ENCODE measurements around the gene NR2F2.

Gene NR2F2

DNA sequence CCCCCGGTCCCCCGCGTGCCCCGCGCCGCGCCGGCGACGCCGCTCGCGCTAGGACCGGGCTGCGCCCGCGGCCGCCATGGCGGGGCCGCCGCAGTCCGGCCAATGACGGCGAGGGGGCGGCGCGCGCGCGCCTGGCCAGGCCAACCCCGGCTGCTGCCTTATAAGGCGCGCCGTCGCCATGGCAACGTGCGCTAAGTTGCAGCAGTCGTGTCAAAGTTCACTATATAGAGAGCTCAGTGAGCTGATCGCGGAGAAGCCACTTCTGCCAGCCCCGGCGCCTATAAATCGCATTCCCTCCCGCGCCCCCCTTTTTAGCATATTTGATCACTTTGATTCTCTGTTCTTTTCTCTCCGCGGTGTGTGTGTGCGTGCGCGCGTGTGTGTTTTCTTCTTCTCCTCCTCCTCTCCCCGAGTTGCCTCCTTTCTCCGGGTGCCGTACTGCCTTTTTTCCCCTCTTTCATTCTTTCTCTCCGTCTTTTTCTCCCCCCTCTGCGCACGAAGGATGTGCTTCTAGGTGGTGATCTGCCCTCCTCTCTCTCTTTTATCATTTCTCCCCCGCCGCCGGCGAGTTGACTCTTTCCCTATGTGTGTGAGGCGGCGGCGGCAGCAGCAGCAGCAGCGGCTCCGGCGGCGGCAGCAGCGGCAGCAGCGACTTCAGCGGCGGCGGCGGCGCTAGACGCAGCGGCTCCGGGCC is at the start of gene NR2F2:
Gene NR2F2 (plus strand): TSS at position 251 of the 694 bp plus-strand sequence. CDS start 1,406 bp downstream, outside the sequence.
- peak in 2 of 3 experiments; percentile 19 to 44 for DNase-seq (ENCODE audit: low read depth in 3 of 3)

DNA sequence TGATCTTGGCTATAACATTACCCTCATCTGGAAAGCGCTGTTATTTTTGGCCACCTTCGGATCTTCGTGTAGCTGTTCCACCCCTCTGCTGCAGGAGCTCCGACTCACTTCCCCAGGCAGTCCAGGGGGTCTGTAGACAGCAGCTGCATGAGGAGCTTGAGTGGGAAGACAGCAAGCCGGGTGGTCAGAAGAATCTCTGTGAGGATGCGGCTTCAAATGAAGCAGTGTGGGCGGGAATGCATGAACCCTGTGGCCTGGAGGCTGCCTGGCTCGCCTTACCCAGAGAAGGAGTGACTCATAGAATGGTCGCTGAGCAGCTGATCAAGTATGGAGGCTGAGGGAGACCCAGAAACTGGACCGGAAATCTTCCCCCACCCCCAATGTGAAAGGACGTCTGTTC is 45.2 kb upstream of the NR2F2 start:
- DNase-seq (ENCODE audit: low read depth in 3 of 3): no peak

DNA sequence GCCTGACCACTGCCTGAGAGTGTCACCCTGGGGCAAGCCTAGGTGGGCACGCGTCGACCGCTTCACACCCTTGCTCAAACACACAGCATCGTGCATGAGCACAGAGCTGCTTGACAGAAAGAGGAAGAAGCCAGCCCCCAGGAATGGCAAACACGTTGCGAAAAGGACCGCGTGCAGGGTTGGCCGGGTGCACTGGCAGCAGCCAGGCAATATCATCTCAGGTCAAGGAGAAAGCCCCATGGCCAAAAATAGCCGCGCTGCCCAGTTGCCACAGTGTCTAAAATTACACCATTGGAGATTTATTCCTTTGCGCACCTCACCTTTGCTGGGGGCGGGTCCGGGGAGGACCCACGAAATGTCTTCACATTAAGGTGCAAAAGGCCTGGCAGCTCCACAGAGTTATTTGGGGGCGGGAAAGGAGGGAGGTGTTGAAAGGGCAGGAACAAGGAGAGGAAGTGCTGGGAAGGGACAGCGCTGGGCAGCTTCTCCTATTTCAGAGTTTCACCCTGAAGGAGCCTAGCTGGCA is 44.7 kb upstream of the NR2F2 start:
- no peak for DNase-seq (ENCODE audit: low read depth in 3 of 3)

DNA sequence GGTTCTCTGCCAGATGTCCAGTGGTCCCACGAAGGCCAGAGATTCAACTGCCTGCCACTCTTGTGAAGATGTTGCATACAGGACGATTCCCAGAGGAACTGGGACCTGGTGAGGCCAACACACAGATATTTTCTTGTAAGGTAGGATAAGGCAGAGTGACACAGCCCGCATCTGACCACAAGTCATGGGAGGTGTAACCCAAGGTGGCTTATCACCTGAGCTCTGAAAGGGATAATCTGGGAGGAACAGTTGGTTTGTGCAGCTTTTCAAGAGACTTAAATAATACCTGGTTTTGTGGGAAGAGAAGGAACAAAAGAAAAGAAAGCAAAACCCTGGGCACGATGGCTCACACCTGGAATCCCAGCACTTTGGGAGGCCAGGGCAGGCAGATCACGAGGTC is 39.8 kb upstream of the NR2F2 start:
- no peak for DNase-seq (ENCODE audit: low read depth in 3 of 3)

DNA sequence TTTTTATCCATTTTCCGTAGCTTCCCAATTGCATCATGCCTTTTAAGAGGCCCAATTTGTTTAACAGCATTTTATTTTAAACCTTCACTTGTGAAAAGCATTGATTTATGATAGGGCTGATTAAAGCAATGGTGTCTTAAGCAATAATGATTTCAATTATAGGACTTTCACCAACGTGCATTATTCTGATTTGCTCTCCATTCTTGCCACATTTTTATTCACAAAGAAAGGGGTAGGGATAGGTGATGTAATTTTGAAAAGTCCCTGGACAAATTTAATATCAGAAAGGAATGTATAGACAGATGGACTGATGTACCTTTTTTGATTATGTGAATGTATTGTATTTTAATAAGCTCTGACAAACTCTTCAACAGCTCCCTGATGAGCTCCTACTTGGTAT is 37.9 kb upstream of the NR2F2 start:
- DNase-seq (ENCODE audit: low read depth in 3 of 3): no peak

DNA sequence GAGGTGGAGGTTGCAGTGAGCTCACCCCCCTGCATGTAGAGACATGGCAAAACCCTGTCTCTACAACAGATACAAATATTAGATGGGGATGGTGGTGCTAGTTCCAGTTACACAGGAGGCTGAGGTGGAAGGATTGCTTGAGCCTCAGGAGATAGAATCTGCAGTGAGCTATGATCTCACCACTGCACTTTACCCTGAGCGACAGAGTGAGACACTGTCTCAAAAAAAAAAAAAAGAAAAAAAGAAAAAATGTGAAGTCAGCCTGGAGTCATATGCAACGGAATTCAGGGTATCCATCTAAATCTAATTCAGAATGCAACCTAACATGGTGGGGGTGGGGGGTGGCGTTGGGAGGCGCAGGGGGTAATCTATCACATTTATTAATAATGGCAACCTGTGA is 37.1 kb upstream of the NR2F2 start:
- DNase-seq (ENCODE audit: low read depth in 3 of 3): no peak

DNA sequence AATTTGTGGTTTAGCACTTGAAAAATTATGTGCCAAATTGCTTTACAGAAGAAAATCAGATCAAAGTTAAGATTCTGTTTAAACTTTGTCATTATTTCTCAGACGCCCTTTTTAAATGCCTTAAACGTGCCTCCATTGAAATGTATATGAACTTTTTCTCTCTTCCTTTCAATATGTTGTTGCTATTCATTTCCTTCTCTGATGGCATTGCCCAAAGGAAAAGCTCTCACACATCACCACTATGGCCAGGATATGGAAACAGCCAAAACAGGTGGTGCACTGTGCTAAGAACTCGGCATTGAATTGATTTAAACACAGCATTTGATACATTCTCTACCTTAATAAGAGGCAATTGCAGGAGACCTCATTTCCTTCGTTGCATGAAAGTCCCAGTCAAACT is 35.7 kb upstream of the NR2F2 start:
- DNase-seq (ENCODE audit: low read depth in 3 of 3): no peak

DNA sequence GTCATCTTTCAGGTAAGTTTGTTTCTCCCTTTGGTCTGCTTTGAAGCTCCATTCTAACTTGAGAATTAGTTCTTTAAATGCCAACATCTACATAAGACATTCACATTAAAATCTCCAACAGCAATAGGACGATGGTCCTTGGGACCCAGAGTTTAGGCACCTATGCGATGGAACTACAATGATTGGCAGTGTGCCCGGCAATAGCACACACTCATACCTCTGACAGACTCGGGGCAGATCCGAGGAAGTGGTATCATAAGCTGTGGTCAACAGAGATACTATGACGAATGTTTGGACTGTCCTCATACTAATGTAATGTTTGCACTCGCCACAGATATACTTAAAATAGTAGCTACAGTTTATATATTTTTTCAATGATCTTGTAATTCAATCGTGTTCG is 34.2 kb upstream of the NR2F2 start:
- no peak for DNase-seq (ENCODE audit: low read depth in 3 of 3)

DNA sequence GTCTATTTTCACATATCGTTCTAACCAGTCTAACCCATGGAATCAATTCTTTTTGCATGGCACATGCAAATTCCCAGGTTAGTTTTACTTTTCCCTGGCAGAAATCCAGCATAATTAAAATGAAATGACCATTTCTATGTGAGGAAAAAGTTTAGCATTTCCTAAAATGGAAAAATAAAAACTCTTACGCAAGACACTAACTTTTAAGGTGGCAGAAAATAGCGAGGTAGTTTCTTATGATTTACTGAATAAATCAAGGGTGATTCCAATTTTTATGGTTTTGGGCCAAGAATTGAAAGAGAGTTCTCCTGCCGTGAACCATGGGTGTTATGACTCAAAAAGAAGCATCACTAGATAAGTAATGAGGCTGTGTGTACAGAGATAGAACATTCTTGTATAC is 32.7 kb upstream of the NR2F2 start:
- DNase-seq (ENCODE audit: low read depth in 3 of 3): no peak

DNA sequence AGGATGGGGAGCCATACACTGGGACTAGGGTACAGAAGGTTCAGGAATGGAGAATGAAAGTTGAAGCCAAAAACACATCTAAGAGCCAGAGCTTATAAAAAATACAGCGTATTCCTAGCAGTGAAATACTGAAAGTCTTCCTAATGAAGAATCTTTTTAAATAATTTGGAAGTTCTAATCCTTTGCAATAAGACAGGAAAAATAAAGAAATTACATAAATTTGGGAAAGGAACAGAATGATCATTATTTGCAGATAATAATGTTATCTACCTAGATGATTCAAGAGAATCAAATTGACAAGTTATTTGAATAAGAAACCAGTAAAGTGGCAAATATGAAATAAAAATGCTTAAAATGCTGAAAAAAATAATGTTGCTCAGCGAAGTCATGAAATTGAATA is 32.3 kb upstream of the NR2F2 start:
- no peak for DNase-seq (ENCODE audit: low read depth in 3 of 3)

DNA sequence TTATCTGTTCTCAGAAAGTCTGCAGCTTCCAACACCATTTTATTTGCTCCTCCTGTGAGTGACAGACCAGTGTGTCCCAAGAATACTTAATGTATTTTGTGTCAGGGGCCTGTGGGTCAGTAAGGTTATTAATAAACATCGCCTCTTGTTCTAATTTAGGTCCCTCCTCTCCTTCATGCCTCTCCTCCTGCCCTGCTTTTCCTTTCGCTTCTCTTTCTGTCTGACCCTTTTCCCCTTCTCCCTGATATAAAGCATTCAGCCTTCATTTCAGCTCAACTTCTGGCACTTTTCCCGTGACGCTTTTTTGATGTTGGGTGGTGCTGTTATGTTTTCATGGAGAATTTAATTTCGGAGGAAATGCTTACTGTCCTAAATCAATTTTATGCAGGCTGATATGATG is 29.7 kb upstream of the NR2F2 start:
- DNase-seq (ENCODE audit: low read depth in 3 of 3): no peak

DNA sequence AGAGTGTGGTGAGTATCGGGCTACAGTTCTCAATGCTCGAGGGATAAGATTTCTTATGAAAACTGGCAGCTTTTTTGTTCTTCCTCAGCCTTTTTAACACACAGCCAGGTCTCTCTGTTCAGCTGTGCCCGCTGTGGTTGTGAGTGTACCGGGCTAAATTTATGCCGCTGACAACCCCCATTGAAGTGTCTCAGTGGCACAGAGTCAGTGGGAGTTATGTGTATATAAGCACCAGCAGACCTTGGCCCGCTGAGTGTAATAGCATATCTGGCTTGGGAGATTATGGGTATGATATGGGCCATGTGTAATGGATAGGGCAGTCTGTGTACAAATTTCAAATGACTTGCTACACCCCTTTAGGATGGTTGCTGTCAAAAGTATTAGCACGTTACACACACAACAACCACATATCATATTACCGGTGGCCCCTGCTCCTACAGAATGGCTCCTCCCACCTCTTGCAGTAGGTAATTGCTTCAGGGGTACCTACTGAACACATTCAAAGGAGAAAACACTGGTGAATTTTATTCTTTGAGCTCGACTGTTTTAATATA is 26.9 kb upstream of the NR2F2 start:
- no peak for DNase-seq (ENCODE audit: low read depth in 3 of 3)

DNA sequence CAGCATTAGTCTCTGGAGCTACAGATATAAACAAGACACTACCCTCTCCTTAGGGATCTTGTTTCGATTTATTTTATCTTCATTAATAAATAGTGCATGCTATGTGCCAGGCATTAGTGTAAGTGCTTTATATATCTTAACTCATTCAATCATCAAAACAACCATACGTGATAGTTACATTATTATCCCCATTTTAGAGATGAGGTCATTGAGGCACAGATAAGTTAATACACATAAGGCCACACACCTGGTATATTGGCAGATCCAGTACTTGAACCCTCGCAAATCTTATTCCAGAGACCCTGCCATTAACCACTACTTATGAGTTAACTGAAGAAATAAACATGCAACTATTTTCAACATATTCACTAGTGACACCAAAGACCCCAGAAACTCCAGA is 25.7 kb upstream of the NR2F2 start:
- no peak for DNase-seq (ENCODE audit: low read depth in 3 of 3)

DNA sequence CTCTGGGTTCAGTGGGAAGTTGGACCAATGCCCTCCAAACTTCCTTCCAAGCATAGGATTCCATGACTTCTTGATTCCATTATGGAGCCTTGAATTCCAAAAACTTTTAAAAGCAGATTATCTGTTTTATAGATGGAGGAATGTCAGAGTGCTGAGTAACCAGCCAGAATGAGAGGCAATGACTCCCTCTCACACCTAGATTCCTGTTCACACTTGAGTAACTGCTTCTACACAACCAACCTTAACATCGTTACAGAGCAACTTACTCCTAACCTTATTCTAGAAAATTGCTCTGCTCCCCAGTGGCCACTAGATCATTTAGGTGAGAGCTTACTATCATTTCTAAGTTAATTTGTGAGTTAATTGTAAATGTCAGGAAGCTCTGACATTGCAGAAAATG is 24.2 kb upstream of the NR2F2 start:
- DNase-seq (ENCODE audit: low read depth in 3 of 3): no peak

DNA sequence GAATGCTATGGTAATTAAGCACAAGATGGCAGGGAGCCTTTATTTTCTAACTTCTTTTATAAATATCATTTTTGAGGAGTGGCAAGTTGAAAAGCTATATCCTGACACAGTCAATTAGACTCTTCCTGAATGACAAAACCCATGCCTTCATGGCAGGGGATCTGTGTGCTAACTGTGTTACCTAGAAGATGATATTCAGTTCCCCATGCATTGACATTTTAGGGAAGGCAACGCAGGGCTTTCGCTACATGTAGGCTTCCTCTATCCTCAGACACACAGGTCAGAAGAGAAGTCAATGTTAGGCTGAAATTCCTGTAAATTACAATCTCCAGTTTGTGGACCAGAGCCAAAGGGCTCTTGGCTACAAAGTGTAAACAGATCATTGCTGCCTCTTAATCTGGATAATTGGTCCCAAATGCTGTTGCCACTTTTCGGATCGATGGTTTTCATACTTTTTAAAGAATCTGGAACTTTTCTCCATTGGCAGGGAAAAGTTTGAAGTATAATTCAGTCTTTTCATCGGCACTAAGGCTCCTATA is 22.6 kb upstream of the NR2F2 start:
- DNase-seq (ENCODE audit: low read depth in 3 of 3): no peak

DNA sequence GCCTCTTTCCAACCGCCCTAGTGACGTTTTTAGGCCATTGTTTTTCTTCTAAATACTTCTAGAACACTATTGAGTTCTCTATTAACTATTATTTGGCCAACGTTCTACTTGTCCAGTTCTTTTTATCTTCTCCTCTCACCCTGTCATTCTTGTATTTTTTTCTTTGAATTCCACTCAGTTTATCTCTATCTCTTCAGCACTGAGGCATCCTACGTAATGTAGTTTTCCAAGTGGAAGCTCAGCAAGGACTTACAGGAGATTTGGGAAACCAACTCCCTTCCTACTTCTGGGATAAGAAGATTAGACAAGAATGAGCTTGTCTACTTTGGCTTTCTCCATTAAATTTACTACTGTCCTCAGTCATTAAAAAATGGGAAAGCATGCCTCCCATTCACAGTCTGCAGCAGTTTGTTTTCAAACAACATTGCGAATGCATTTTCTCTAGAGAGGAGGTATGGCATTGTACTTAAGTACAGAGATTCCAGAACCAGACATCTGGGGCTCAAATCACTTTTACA is 21.3 kb upstream of the NR2F2 start:
- DNase-seq (ENCODE audit: low read depth in 3 of 3): no peak

DNA sequence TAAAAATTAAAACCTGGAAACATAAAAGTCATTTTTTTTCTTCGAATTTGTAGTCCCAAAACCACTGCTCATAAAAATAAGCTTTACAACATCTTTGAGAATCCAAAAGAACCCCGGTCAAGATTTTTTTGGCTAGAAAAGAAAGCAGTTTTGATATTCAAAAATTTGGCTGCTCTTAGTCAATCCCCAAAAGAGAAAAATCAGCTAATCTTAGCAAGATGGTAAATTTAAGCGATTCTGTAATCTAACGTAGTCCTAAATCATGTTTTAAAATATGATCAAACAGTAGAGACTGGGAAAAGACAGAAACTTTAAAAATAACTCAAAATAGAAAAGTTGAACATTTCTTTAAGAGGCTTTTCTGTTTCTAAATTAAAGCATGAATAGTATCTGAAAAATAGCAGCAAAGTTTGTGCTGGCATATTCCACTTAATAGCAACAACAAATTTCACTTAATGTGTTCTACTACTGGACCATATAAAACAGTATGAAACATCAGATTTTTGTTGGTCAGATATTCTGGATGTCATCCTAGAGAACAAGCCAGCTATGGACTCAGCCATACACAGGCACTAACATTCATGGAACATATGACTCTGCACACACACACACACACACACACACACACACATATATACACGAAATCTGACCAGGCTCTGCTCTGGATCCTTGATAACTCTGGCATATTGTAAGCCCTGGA is 19.1 kb upstream of the NR2F2 start:
- no peak for DNase-seq (ENCODE audit: low read depth in 3 of 3)

DNA sequence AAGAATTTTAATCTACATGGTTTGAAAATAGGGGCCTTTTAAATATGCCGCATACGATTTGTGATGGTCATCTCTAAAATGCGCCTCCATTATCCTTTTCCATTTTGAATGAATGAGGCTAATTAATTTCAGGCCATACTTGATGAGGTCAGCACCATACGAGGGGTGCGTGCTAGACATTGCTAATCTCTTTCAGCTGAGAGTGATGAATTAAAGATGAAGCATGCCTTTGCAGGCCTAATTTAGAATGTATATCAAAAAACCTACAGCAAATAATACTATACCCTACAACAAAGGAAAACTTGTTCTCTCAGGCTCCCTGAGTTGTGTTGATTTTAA is 18.6 kb upstream of the NR2F2 start:
- no peak for DNase-seq (ENCODE audit: low read depth in 3 of 3)

DNA sequence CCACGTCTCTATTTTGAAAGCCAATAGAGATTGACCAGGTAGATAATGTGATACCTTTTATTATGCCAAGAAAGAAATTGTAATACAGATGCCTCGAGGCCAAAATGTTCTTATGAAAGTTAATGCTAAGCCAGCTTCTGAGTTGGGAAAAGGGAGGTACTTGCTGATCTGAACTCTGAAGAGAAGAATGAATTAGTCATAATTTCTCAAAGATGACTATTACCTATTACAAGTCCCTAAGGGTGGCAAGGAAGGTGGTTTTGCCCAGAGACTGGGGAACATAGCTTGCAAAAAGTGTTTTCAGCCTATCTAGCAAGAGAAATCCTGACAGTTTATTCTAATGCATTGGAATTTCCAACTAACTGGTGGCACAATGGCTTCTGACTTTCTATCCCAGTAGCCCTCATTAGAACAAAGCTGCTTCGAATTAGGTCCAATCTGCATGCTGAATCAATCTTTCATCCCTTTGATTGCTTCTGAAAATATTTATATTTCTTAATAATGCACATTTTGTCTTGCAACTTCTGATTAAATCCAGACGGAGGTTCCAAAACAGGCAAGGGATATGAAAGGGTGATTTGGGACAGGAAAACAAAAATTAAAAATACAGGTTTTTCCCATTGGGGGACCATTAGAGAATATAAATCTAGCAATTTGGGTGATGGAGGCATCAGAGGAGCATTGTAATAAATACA is 17.7 kb upstream of the NR2F2 start:
- DNase-seq (ENCODE audit: low read depth in 3 of 3): no peak

DNA sequence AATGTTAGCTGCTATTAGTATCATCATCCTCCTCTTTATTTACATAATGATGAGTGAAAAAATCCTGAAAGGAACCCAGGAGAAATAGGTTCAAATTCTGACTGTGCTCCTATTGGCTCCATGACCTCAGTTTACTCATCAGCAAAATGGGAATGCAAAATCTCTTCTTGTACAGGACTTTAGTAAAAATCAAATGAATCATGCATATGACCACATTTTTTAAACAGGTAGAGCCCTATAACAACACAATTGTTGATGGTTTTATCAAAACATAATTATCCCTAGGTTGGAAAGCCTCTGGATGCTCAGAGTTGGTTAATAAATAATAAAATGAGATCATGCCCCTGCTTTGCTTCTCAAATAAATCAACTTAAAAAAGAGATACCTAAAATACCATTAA is 16.0 kb upstream of the NR2F2 start:
- no peak for DNase-seq (ENCODE audit: low read depth in 3 of 3)

DNA sequence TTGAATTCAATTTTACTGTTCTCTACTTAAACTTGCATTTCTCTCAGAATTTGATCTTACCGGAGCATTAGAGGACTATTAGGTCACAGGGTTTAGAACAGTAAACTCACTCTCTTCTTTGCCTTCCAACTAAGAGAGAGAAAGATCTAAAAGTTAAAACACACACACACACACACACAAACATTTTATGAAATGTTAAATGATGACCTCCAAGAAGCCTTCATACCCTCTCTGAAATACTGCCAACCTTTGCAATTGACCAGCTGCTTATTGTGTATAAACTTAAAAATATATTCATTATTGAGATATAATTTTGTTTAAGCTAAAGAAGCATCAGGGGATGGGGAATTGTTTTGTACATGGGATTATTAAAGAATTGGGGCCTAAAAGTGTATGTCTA is 15.5 kb upstream of the NR2F2 start:
- DNase-seq (ENCODE audit: low read depth in 3 of 3): no peak

DNA sequence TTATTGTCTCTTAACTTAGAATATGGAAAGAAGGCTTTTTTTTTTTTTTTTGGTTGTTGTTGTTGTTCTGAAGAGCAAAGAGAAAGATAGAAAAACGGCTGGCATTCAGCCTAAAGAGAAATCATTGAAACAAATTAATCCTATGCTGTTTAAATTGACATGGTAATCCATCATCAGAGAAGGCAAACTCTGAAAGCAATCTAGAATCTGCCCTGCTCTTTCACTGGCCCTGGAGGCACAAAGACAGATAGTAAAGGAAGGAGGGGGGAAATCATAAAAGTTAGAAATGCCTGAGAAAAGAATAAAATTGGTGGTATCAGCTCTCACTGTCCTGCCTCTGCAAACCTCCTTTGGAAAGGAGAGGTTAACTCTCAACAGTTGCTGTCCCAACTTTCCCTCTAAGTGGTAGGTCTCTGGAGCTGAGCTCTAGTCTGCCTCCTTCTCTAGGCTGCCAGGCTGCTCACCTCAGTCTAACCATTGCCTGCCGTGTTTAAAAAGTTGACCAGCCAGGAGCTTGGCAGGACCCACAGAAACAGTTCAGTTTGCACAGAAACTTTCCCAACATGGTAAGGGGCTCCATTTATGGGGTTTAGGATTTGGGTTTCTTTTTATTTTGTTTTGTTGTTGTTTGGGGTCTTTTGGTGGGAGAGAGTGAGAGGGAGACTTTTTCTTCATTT is 13.4 kb upstream of the NR2F2 start:
- no peak for DNase-seq (ENCODE audit: low read depth in 3 of 3)

Measured in stimulated activated CD4-positive, alpha-beta T cell treated with anti-CD3 and anti-CD28 coated beads, TNF-alpha, amount 100 ng/mL, for 24 hours (primary cell).